Measurements from ENCODE around the gene ASTN1.

ASTN1 gene

GRCh38 chr1:177164380-177165068, at the start of gene ASTN1:
ASTN1 (minus strand) TSS chr1:177164712; CDS start chr1:177164676, 36 bp downstream.
- DNase-seq (ENCODE audit: low read depth in 1 of 2, low spot score in 1 of 2), result no peak
- in situ Hi-C loops (cut with HindIII; ENCODE audit: low pct_unique_long_range_greater_than_20kb, low sequenced_read_pairs), result no loop called here
- no peak for TF ChIP-seq JUND (IDR thresholded peaks at IDR 0.05; ENCODE audit: low read depth)

DNA sequence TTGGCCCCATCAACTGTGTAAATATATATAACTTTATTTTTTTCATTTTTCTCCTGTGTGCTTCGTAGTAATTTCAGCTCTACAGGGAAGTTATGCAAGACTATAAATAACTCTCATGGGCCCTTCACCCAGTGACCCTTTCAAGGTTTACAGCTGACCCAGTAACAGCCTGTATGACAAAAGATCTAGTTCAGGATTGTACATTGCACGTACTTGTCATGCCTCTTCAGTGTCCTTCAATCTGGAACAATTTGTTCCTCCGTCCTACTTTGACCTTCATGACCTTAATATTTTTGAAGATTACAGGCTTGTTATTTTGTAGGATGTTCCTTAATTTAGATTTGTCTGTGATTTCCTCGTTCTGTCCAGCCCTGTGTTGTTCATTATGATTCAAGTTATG, 46.7 kb upstream of the ASTN1 start:
- TF ChIP-seq JUND (IDR thresholded peaks at IDR 0.05; ENCODE audit: low read depth), result no peak
- DNase-seq (ENCODE audit: low read depth in 1 of 2, low spot score in 1 of 2), result no peak
- in situ Hi-C loops (cut with HindIII; ENCODE audit: low pct_unique_long_range_greater_than_20kb, low sequenced_read_pairs), result no loop called here

DNA sequence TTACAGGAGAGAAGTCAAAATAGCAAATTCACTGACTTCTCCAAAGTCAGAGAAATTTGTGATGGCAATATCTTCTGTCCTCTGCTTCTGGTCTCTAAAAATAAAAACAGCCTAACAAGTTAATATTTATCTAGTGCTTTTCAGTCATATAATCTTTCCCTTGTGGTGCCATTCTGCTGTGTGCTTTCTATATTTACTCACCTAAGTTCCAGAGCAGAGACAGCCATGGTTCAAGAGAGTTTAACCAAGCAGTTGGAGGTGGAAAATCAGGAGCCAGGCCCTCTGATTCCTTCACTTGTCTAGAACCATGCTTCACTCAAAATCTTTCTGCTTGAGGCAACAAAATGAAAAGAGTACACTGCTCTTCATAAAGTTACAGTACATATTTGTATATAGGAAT, 45.6 kb upstream of the ASTN1 start:
- DNase-seq (ENCODE audit: low read depth in 1 of 2, low spot score in 1 of 2), result no peak
- in situ Hi-C loops (cut with HindIII; ENCODE audit: low pct_unique_long_range_greater_than_20kb, low sequenced_read_pairs), result no loop called here
- TF ChIP-seq JUND (IDR thresholded peaks at IDR 0.05; ENCODE audit: low read depth), result no peak

DNA sequence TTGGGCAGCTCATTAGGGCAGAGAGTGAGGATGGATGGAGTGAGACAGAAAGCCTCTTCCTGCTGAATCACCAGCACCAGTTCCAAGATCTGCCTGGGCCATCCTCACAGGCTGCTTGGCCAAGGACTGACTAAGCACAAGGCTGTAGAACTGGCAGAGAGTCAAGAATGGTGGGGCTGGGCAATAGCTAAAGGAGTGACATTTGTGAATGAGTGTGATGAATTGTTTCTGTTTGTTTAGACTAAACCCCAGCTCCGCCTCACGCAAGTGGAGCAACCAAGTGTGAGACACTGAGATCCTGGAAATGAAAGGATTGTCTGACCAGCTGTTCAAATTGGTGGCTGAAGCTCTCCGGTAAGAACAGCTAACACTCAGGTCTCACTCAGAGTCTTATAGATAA, 44.8 kb upstream of the ASTN1 start:
- peak in 1 of 2 experiments; percentile 9 for DNase-seq (ENCODE audit: low read depth in 1 of 2, low spot score in 1 of 2)
- TF ChIP-seq JUND (IDR thresholded peaks at IDR 0.05; ENCODE audit: low read depth), result no peak
- in situ Hi-C loops (cut with HindIII; ENCODE audit: low pct_unique_long_range_greater_than_20kb, low sequenced_read_pairs), result no loop called here

DNA sequence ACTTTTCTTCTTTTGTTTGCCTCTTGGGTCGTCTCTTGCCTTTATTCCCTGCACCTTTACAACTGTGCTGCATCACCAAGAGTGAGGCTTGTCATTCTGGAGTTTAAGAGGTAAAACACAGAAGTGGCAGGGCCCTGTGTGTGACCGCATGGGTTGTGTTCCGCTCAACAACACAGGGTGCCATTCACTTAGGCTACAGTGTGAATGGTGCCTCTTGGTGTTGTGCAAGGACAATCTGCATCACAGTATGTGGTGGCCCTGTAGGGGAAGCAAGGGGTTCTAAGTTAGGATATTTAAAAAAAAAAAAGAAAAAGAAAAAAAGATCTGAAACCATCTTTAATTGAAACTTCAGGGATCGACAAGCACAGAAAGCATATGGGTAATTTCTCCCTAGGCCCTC, 44.4 kb upstream of the ASTN1 start:
- in situ Hi-C loops (cut with HindIII; ENCODE audit: low pct_unique_long_range_greater_than_20kb, low sequenced_read_pairs), result no loop called here
- TF ChIP-seq JUND (IDR thresholded peaks at IDR 0.05; ENCODE audit: low read depth), result no peak

GRCh38 chr1:177206831-177207355, 42.4 kb upstream of the ASTN1 start:
- TF ChIP-seq JUND (IDR thresholded peaks at IDR 0.05; ENCODE audit: low read depth), result no peak
- no peak for DNase-seq (ENCODE audit: low read depth in 1 of 2, low spot score in 1 of 2)
- in situ Hi-C loops (cut with HindIII; ENCODE audit: low pct_unique_long_range_greater_than_20kb, low sequenced_read_pairs), result no loop called here

More for the DNA sequence above, 44.4 kb upstream of the ASTN1 start:
- no peak for DNase-seq (ENCODE audit: low read depth in 1 of 2, low spot score in 1 of 2)

DNA sequence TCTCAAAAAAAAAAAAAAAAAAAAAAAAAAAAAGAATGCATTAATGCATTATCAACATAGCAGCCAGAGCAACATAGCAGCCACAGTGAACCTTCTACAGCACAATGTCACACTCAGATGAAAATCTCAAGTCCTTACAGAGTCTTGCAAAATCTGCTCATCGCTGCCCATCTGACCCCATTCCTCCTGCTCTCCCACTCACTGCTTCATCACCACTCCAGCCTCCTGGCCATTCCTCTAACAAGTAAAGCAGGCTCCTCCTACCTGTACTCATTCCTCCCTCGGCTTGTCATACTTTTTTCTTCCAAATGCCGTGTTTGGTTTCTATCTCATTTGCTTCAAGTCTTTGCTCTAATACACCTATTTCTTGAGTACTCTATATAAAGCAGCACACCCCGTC, 35.8 kb upstream of the ASTN1 start:
- DNase-seq (ENCODE audit: low read depth in 1 of 2, low spot score in 1 of 2), result no peak
- in situ Hi-C loops (cut with HindIII; ENCODE audit: low pct_unique_long_range_greater_than_20kb, low sequenced_read_pairs), result no loop called here
- no peak for TF ChIP-seq JUND (IDR thresholded peaks at IDR 0.05; ENCODE audit: low read depth)

DNA sequence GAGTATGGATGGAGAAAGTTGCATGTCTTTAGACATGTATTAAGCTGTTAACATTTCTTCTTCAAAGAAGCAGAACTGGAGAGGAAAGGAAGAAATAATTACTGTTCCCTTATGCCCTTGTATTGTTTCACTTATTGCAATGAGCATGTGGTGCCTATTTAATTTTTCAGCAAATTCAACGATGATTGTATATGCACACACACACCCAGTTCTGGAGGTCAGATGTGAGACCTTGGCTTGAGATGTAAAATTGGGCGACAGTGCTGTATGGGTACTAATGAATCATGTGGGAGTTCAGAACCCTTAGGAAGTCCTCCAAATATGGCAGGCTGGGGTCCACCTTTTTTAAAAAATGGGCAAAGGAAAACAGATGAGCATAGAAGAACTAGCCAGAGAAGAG, 33.7 kb upstream of the ASTN1 start:
- DNase-seq (ENCODE audit: low read depth in 1 of 2, low spot score in 1 of 2), result no peak
- in situ Hi-C loops (cut with HindIII; ENCODE audit: low pct_unique_long_range_greater_than_20kb, low sequenced_read_pairs), result no loop called here
- TF ChIP-seq JUND (IDR thresholded peaks at IDR 0.05; ENCODE audit: low read depth), result no peak

DNA sequence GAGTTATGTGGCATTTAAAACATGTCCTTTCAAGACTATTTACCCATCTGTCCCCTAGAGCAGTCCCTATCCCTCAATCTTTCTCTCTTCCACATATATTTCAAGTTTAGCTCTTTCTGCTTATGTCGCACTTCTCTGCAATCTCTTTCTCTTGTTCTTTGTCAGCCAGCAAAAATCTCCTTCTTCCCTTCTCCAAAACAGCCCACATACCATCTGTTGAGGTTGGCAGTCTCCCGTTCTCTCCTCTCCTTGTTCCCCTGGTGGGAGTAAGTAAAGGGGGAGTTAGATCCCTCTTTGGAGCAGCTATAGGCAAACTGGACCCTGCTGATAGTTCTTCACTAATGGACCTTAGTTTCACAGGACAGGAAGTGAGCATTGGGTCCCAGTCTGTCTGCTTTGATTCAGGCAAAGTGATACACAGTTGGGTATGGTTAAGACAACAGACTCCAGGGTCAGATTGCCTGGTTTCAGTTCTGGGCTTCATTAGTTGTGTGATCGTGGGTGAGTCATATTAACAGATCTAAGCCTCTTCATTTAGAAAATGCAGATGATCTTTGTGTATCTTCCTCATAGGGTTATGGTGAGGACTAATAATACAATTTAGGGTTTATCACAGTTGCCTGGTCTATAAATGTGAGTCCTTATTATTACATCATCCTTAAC, 25.9 kb upstream of the ASTN1 start:
- DNase-seq (ENCODE audit: low read depth in 1 of 2, low spot score in 1 of 2), result no peak
- TF ChIP-seq JUND (IDR thresholded peaks at IDR 0.05; ENCODE audit: low read depth), result no peak
- in situ Hi-C loops (cut with HindIII; ENCODE audit: low pct_unique_long_range_greater_than_20kb, low sequenced_read_pairs), result no loop called here

GRCh38 chr1:177186639-177187038, 22.1 kb upstream of the ASTN1 start:
- DNase-seq (ENCODE audit: low read depth in 1 of 2, low spot score in 1 of 2), result no peak
- in situ Hi-C loops (cut with HindIII; ENCODE audit: low pct_unique_long_range_greater_than_20kb, low sequenced_read_pairs), result no loop called here
- TF ChIP-seq JUND (IDR thresholded peaks at IDR 0.05; ENCODE audit: low read depth), result no peak

DNA sequence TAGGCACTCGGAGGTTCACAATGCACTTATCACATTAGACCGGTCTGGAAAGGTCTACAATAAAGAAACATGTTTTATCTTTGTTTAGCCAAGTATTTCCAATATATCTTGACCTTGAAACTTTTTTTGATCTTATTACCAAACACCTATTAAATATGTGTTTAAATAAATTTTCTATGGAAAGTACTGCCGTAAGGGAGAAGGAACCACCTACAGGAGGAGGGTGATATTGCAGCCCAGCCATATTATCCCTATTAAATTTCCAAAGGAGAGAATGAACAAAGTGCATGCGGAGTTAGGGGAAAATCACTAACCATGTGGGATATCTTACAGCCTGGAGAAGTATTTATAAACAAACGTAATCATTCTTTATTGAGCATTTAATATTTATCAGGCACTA, 20.7 kb upstream of the ASTN1 start:
- TF ChIP-seq JUND (IDR thresholded peaks at IDR 0.05; ENCODE audit: low read depth), result no peak
- in situ Hi-C loops (cut with HindIII; ENCODE audit: low pct_unique_long_range_greater_than_20kb, low sequenced_read_pairs), result no loop called here
- no peak for DNase-seq (ENCODE audit: low read depth in 1 of 2, low spot score in 1 of 2)

DNA sequence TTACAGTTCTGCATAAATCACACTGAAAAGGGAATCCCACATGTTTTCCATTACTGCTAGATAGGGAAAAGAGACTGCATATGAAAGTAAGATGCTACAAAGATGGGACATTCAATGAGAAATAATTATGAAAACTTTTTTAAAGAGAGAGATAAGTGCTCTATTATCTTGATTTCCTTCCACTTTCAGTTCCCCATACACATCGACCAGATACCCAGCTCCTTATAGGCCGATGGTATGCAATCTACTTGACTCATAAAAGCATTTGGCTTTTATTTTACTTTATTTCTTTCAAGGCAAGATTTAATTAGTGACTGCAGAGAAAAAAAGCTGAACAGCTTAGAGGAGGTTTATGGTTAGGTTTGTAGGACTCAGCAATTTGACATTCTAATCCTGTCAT, 19.3 kb upstream of the ASTN1 start:
- in situ Hi-C loops (cut with HindIII; ENCODE audit: low pct_unique_long_range_greater_than_20kb, low sequenced_read_pairs), result no loop called here
- TF ChIP-seq JUND (IDR thresholded peaks at IDR 0.05; ENCODE audit: low read depth), result no peak
- no peak for DNase-seq (ENCODE audit: low read depth in 1 of 2, low spot score in 1 of 2)

- no peak for TF ChIP-seq JUND (IDR thresholded peaks at IDR 0.05; ENCODE audit: low read depth)
- in situ Hi-C loops (cut with HindIII; ENCODE audit: low pct_unique_long_range_greater_than_20kb, low sequenced_read_pairs), result no loop called here
- DNase-seq (ENCODE audit: low read depth in 1 of 2, low spot score in 1 of 2), result peak; percentile 50 to 59
Observed at GRCh38 chr1:177181631-177182291, 17.2 kb upstream of the ASTN1 start.

Measured in T47D (cell line).